ENCODE measurements around the gene SPCS3.
A peak's percentile ranks its signal among the peaks of the same experiment; 100 is the strongest.
"Not testable (repeated sequence)": the region's sequence is repeated elsewhere in the genome, so short reads cannot be mapped to it uniquely, and the experiment has no call there.

The SPCS3 gene

DNA sequence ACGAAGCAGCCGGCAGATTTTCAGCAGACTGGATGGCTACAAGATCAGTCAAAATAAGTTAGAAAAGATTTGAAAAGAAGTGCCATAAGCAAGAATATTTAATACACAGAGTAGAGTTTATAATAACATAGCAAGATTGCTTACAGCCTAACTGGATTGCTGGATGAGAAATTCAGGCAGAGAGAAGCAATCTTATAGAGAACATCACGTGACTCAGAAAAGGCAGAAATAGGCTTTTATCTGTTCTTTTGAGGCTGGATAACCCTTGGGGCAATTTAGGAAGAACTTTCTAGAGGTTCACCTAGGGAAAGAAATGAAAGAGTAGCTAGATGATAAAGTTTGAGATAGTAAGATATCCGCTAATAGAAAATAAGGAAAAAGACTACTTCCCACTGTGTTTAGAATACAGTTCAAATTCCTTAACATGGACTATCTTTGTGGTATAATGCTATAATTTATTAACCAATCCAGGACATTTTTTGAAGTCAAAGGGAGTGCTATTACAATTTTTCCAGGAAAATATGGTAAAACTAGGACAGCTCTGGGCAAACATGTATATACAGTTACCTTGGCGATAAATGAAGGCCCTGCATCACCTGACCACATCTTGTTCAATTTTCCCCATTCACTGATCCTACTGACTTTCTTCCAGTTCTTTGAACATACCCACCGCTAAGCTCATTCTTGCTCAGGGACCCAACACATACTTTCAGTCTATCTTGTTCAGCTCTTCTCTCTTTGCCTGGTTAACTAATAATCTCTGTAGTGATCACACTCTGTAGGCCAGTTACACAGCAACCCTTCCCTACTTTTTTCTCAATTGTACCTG, 12.7 kb upstream of the SPCS3 start:
- no peak for DNase-seq

DNA sequence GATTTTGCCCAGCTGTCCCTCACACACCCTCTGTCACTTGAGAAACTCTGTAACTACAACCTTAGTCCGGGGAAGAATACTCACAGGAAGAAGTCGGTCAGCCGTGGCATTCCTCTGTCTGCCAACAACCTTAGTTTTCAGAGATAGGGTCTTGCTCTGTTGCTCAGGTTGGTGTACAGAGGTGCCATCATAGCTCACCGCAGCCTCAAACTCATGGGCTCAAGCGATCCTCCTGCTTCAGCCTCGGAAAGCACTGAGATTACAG, 12.2 kb upstream of the SPCS3 start:
- no peak for DNase-seq

GRCh38 chr4:176308441-176308840, 11.3 kb upstream of the SPCS3 start:
- DNase-seq: no peak

GRCh38 chr4:176309046-176309445, 10.7 kb upstream of the SPCS3 start:
- DNase-seq: no peak

GRCh38 chr4:176309772-176310171, 10.0 kb upstream of the SPCS3 start:
- DNase-seq: no peak

DNA sequence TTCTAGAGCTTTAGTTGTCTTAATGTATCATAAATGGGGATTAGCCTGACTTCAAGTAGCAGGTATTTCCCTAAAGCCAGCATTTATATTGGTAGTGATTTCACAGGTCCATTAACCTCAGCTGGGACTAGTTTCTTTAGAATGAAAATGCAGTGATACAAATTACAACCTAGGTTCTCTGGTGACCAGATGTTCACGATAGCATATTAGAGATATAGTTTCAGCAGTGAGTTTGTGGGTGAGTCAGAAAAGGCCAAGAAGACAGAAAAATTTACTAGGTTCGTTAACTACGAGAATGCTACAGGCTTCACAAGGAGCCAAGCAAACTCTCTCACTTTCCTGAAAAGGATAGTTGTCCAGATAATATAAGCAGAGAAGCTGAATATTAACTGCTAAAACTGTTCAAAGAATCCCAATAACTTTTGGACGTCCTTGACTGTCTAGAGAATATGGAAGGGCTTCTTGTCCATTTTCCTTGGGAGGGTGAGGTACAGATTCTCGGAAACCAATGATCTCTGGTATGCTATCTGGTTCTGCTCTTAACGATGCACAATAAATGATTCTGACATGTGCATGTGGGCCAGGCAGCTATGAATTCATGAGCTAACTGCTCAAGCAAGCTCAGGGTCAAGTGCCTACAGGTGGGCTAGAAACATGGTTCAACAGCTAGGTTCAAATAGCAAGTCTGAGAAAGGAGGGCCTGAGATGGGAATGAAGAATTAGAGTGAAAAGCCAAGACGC, 6.0 kb upstream of the SPCS3 start:
- no peak for DNase-seq

DNA sequence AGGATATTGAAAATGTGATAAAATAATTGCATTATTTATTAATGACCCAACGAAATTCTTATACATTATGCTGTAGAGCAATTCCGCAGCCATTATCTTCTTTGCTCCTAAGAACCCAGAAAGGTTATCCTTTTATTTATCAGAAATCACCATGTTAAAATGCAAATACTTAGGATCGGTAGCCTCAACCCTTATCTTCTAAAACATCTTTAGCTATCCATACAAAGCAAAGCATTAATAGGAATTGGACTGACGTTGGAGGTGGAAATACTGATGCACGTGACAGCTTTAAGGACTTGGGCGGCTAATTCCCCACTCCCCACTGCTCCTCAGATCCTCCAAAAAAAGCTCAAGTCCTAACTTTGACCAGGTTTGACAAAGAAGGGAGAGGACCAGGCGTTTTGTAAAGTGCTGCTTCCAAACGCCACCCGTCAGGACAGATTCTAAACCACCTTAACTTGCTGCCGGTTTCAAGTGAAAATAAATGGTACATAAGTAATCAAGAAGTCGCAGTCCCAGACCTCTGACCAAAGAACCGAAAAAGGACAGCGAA, 539 bp upstream of the SPCS3 start:
- DNase-seq: no peak

DNA sequence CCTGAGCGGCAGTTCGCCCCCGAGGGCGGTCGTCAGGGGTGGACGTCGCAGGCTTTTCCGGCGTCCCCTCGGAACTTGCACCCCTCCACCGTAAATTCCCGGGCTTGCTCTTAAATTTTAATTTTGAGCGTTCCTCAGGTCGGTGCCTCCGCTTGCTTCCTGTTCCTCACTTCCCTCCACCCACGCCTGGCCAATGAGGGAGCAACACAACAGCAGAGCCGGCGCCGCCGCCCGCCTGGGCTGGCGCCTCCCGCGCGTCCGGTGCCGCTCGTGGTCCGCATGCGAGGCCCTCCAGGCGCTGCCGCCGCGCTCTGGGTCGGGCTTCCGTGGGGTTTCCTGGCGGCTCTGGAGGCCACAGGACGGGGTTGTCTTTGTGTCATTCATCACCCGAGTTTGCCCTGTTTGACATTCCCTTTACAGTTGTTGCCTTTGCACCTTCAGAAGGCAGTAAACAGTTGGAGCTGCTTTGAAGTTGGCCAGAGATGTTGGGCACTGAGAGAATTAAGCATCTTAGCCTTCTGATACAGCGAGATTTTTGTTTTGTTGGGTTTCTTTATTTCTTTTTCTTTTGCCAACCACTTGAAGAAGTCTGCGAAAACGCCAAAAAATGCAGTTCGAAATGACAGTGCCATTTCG, 692 bp downstream of the SPCS3 start:
- DNase-seq: peak; percentile 47

DNA sequence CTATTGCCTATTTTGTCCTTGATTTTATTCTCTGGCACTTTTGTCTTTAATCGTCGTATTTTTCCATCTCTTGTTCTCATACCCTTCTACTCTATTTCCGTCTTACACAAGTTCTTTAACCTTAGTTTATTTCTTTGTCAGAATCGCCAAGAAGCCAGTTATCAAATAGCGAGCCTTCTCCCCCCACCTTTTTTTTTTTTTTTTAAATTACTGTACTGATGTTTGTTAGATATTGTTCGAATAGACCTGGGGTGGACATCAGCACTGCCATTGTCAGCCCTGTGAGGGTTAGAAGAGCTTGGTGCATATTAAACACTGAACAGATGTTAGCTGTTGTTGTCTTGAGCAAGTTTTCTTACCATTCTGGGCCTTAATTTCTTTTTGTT, 1.2 kb downstream of the SPCS3 start:
- no peak for DNase-seq

GRCh38 chr4:176321589-176321988, 1.8 kb downstream of the SPCS3 start:
- DNase-seq: no peak

DNA sequence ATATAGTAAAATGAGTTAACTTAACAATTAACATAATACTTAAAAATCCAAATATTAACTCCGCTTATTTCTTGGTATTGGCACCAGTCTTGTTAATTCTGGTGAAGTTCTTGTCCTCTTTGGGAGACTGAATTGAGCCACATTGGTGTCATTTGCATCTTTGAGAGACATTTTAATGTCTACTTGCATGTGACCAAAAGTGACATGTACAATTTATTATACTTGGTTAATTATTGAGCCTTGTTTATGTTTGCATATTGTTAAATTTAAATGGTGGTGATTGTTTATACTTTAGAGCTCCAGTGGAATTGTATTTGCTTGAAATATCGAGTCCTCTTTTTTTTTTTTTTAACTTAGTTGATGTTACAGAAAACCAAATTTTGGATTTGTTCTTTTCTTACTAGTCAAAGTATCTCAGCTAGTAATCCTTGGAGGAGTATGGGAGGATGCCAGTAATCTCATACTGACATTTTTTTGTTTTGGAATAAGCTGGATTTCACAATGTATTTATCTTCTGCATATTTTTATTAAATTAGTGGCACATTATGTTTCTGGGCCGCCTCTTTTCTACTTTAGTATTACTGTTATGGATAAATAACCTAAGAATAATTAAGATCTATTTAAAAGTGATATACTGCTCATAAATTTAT, 3.9 kb downstream of the SPCS3 start:
- DNase-seq: no peak

- DNase-seq: not testable (repeated sequence)
Observed at GRCh38 chr4:176324876-176325275, 5.1 kb downstream of the SPCS3 start.

GRCh38 chr4:176333076-176333475, 13.3 kb downstream of the SPCS3 start:
- DNase-seq: no peak

- no peak for DNase-seq
Observed at GRCh38 chr4:176334066-176334465, 14.3 kb downstream of the SPCS3 start.

DNA sequence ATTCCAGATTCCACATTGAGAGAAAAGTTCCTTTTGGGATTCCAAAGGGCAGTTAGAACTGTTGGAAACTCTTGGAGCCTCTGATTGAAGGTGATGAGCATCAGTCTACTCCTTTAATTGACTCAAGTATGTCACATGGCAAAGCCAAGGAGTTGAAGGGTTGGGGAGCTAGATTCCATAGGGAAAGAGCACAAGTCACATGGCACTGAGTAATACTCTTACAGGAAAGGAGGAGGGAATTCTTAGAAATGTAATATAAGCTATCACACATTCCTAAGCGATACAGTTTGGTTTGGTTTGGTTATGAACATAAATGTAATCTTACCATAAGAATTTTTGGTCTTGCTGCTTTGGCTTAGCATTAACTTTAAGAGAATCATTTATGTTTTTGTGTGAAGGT, 15.7 kb downstream of the SPCS3 start:
- DNase-seq: no peak

DNA sequence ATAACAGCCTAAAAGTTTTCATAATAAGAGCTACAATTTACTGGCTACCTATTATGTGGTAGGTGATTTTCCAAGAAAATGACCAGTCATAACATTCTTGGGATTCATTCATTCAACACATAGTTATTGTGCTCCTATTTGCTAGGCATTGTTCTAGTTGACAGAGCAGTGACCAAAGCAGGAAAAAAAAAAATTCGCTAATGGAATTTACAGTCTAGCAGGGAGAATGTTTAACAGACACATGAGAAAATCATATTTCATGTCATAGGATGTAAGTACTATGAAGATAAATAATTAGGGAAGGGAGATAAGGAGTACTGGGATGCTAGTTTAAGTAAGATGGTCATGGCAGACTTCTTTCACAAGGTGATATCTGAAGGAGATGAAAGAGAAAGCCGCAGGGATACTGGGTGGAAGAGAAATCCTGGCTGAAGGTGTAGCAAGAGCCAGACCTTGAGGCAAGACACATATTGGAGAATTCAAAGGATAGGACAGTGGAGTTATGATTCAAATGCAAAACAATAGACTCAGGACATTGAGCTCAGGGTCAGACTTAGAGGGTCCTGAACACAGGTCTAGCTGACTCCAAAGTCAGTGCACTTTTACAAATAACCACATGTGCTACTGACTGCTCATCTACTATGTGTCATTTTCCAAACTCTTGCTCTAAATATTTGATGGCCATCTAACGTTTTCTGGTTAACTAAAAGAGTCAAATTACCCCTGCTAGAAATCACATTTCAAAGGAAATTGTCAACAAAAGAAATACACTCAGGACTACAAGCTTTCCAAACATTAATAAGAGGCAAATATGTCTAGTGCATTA, 20.4 kb downstream of the SPCS3 start:
- DNase-seq: no peak

GRCh38 chr4:176340871-176341685, 21.3 kb downstream of the SPCS3 start:
- no peak for DNase-seq

- DNase-seq: no peak
Observed at GRCh38 chr4:176342384-176342783, 22.6 kb downstream of the SPCS3 start.

DNA sequence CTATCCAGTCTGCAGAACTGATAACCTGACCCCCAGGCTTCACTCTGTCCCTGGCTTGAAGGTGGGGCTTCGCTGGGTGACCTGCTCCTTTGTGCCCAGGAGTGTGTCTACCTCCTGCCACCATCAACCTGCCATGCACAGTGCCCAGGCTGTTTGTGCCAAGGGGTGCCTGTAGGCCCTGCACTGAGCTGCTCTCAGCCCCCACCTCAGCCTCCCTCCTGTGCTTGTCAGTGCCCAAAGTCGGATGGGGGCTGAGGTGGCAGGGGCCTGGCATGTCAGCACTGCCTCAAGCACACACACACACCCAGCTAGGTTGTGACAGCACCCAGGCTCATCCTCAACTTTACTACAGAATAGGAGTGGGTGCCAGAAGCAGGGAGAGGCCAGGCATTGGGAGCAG, 23.5 kb downstream of the SPCS3 start:
- DNase-seq: no peak

- not testable (repeated sequence) for DNase-seq
Observed at GRCh38 chr4:176345346-176345745, 25.6 kb downstream of the SPCS3 start.

DNA sequence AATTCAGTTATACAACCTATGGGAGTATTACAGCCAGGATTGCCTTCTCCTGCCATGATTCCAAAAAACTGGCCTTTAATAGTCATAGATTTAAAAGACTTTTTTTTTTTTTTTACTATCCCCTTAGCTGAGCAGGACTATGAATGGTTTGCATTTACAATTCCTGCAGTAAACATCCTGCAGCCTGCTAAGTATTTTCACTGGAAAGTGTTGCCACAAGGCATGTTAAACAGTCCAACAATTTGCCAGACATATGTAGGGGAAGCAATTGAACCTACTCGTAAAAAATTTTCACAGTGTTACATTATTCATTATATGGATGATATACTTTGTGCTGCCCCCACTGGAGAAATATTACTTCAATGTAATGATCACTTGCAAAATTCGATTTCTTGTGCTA, 27.1 kb downstream of the SPCS3 start:
- DNase-seq: not testable (repeated sequence)

DNA sequence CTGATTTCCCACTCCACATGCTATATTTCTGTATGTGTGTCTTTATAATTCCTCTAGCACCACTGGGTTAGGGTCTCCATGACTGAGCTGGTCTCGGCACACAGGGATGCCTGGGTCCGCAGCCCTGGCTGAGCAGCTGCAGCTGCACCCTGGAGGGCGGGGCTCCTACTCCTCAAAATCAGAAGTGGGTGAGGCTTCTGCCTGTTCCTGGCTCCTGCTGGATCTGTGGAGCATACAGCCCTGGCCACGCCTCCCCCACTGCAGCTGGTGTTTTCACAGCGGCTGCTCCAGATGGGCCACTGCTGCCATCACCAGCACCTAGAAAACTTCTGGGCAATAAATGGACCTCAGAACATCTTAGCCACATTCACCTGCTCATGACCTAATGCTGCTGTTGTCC, 30.9 kb downstream of the SPCS3 start:
- no peak for DNase-seq

Data from NCI-H1436 (cell line).